Placental epithelial cell (primary cell): ENCODE data around the gene RPS6KA5. TPM values are rescaled to one million over a fixed set of nuclear protein-coding genes. Genes with fewer than 3 reads are reported as not detected.

Experiments used
- small RNA-seq: library from RNA; depleted of rRNA; stranded (forward); fragments of <200 nt; gene quantifications from one replicate; pipeline ENCODE3, GENCODE V24; 2012
- total RNA-seq: library from RNA; depleted of rRNA; stranded (reverse); fragments of >200 nt; gene quantifications from 2 replicates; pipeline ENCODE4 v1.2.3, GENCODE V29; 2012

The RPS6KA5 gene
- total RNA-seq, result 0.76 and 3.1 TPM in 2 replicates

GRCh38 chr14:91060351-91061055 lies at the start of gene RPS6KA5:
Gene RPS6KA5 (minus strand): TSS chr14:91060641. CDS start chr14:91060434, 207 bp downstream.

GRCh38 chr14:90815822-90816662 lies 244.4 kb downstream of the RPS6KA5 start, which contains the start of gene TTC7B:
Gene TTC7B (minus strand): TSS chr14:90816430. CDS start chr14:90816295, 135 bp downstream.

Small RNA genes lying within 50 kb of the gene (small RNA-seq; reads per million reads assigned to genes)
- not detected for gene RNU7-30P

Other genes starting within 250 kb of the RPS6KA5 start
- gene TTC7B, start 244.2 kb downstream of the RPS6KA5 start, total RNA-seq, result 16.7 and 23.9 TPM in 2 replicates
- gene DGLUCY, start 53.4 kb upstream of the RPS6KA5 start, total RNA-seq, result 24.3 and 35.0 TPM in 2 replicates
- gene GPR68, start 184.1 kb upstream of the RPS6KA5 start, total RNA-seq, result 0.39 and 1.7 TPM in 2 replicates